ENCODE results near the gene CHST11. TPM values are rescaled to one million over a fixed set of nuclear protein-coding genes. Genes with fewer than 3 reads are reported as not detected.

The CHST11 gene
- total and polyA plus RNA-seq, 7 donors, result 0.60 to 22.8 (median 10.0) TPM

GRCh38 chr12:104502217-104502616 lies 45.5 kb downstream of the CHST11 start:
- Histone ChIP-seq H3K27me3 (no peaks in the 10 kb centered on the region), H3K4me1 (peaks cover 0 to 33% (median 10%) of the 10 kb centered on the region in 4 donors), H3K4me3 (no peak overlapping the region), H3K27ac (no peak overlapping the region), H3K9me3 (no peaks in the 10 kb centered on the region), H3K36me3 (no peaks in the 10 kb centered on the region)
- intact Hi-C loops (cut with DNase I), result no loop called here
- no peak for DNase-seq
- WGBS, 2 donors, result 92 to 94% methylated on average over 5 of the region's 5 CpGs
- TF ChIP-seq POLR2A (IDR thresholded peaks at IDR 0.05), result no peak
- no peak for TF ChIP-seq EP300 (IDR thresholded peaks at IDR 0.05)
- no peak for TF ChIP-seq POLR2AphosphoS5 (IDR thresholded peaks at IDR 0.05)
- no peak for TF ChIP-seq CTCF (IDR thresholded peaks at IDR 0.05)

- intact Hi-C loops (cut with DNase I), result no loop called here
- Histone ChIP-seq H3K4me3 (no peak overlapping the region), H3K9me3 (no peaks in the 10 kb centered on the region), H3K36me3 (no peaks in the 10 kb centered on the region), H3K4me1 (peaks cover 0 to 33% (median 10%) of the 10 kb centered on the region in 4 donors), H3K27ac (no peak overlapping the region), H3K27me3 (no peaks in the 10 kb centered on the region)
- TF ChIP-seq CTCF (IDR thresholded peaks at IDR 0.05) (no peak), POLR2A (IDR thresholded peaks at IDR 0.05) (no peak), EP300 (IDR thresholded peaks at IDR 0.05) (no peak), POLR2AphosphoS5 (IDR thresholded peaks at IDR 0.05) (no peak)
- 76 to 79% methylated on average over 6 of the region's 6 CpGs for WGBS, 2 donors
- DNase-seq, result no peak
Measured at GRCh38 chr12:104502638-104503037, 45.9 kb downstream of the CHST11 start.

- DNase-seq, result no peak
- H3K36me3 ChIP-seq, result no peaks in the 10 kb centered on the region
- H3K27ac ChIP-seq, result no peak overlapping the region
- TF ChIP-seq EP300 (IDR thresholded peaks at IDR 0.05) (no peak), POLR2AphosphoS5 (IDR thresholded peaks at IDR 0.05) (no peak), CTCF (IDR thresholded peaks at IDR 0.05) (no peak), POLR2A (IDR thresholded peaks at IDR 0.05) (no peak)
- WGBS, 2 donors, result 70 to 79% methylated on average over 4 of the region's 4 CpGs
- peaks cover 0 to 33% (median 10%) of the 10 kb centered on the region in 4 donors for H3K4me1 ChIP-seq
- H3K27me3 ChIP-seq, result no peaks in the 10 kb centered on the region
- H3K9me3 ChIP-seq, result no peaks in the 10 kb centered on the region
- H3K4me3 ChIP-seq, result no peak overlapping the region
- intact Hi-C loops (cut with DNase I), result no loop called here
Measured at GRCh38 chr12:104503191-104503590, 46.4 kb downstream of the CHST11 start.

- intact Hi-C loops (cut with DNase I), result no loop called here
- no peak for TF ChIP-seq CTCF (IDR thresholded peaks at IDR 0.05)
- TF ChIP-seq EP300 (IDR thresholded peaks at IDR 0.05), result no peak
- TF ChIP-seq POLR2A (IDR thresholded peaks at IDR 0.05), result no peak
- TF ChIP-seq POLR2AphosphoS5 (IDR thresholded peaks at IDR 0.05), result no peak
- peaks cover 0 to 28% (median 8%) of the 10 kb centered on the region in 4 donors for H3K4me1 ChIP-seq
- DNase-seq, result no peak
- no peak overlapping the region for H3K27ac ChIP-seq
- H3K9me3 ChIP-seq, result no peaks in the 10 kb centered on the region
- H3K27me3 ChIP-seq, result no peaks in the 10 kb centered on the region
- no peaks in the 10 kb centered on the region for H3K36me3 ChIP-seq
- 86 to 87% methylated on average over 9 of the region's 9 CpGs for WGBS, 2 donors
- no peak overlapping the region for H3K4me3 ChIP-seq
Measured at GRCh38 chr12:104504146-104504545, 47.4 kb downstream of the CHST11 start.

Data from sigmoid colon (tissue), 7 donors.